ENCODE measurements around the gene PRKAR1B. TPM values are rescaled to one million over a fixed set of nuclear protein-coding genes. Genes with fewer than 3 reads are reported as not detected.

Gene PRKAR1B
- total and polyA plus RNA-seq, 4 donors = 53.1 to 238 (median 162) TPM

- H3K36me3 ChIP-seq (ENCODE audit: control insufficient read depth, insufficient read depth, low read length) = peaks cover 47% of the 10 kb centered on the region
- no peak overlapping the region for H3K4me3 ChIP-seq (ENCODE audit: low read depth, low read length)
- H3K9me3 ChIP-seq (ENCODE audit: control insufficient read depth, insufficient read depth, low read length) = peaks cover 6% of the 10 kb centered on the region
- no peaks in the 10 kb centered on the region for H3K4me1 ChIP-seq (ENCODE audit: control insufficient read depth, insufficient read depth, low read length)
- no peak for DNase-seq (ENCODE audit: low read depth in 4 of 6, low spot score in 6 of 6)
- WGBS (ENCODE audit: insufficient coverage) = 93% methylated on average over 8 of the region's 9 CpGs
- H3K27me3 ChIP-seq (ENCODE audit: control insufficient read depth, insufficient read depth, low read length) = no peaks in the 10 kb centered on the region
- H3K27ac ChIP-seq (ENCODE audit: low read depth, low read length) = no peak overlapping the region
Observed at GRCh38 chr7:684416-684815, 42.7 kb downstream of the PRKAR1B start.

- DNase-seq (ENCODE audit: low read depth in 4 of 6, low spot score in 6 of 6) = no peak
- no peaks in the 10 kb centered on the region for H3K4me1 ChIP-seq (ENCODE audit: control insufficient read depth, insufficient read depth, low read length)
- peaks cover 6% of the 10 kb centered on the region for H3K9me3 ChIP-seq (ENCODE audit: control insufficient read depth, insufficient read depth, low read length)
- no peak overlapping the region for H3K27ac ChIP-seq (ENCODE audit: low read depth, low read length)
- peaks cover 53% of the 10 kb centered on the region for H3K36me3 ChIP-seq (ENCODE audit: control insufficient read depth, insufficient read depth, low read length)
- no peak overlapping the region for H3K4me3 ChIP-seq (ENCODE audit: low read depth, low read length)
- H3K27me3 ChIP-seq (ENCODE audit: control insufficient read depth, insufficient read depth, low read length) = no peaks in the 10 kb centered on the region
- WGBS (ENCODE audit: insufficient coverage) = 97% methylated on average over 18 of the region's 19 CpGs
Observed at GRCh38 chr7:683526-684205, 43.4 kb downstream of the PRKAR1B start.

- H3K27me3 ChIP-seq (ENCODE audit: control insufficient read depth, insufficient read depth, low read length) = no peaks in the 10 kb centered on the region
- 93% methylated on average over 9 of the region's 11 CpGs for WGBS (ENCODE audit: insufficient coverage)
- H3K36me3 ChIP-seq (ENCODE audit: control insufficient read depth, insufficient read depth, low read length) = peaks cover 55% of the 10 kb centered on the region
- H3K4me3 ChIP-seq (ENCODE audit: low read depth, low read length) = no peak overlapping the region
- no peak for DNase-seq (ENCODE audit: low read depth in 4 of 6, low spot score in 6 of 6)
- H3K9me3 ChIP-seq (ENCODE audit: control insufficient read depth, insufficient read depth, low read length) = peaks cover 4% of the 10 kb centered on the region
- H3K4me1 ChIP-seq (ENCODE audit: control insufficient read depth, insufficient read depth, low read length) = no peaks in the 10 kb centered on the region
- no peak overlapping the region for H3K27ac ChIP-seq (ENCODE audit: low read depth, low read length)
Observed at GRCh38 chr7:682810-683209, 44.3 kb downstream of the PRKAR1B start.

GRCh38 chr7:681551-682307, 45.4 kb downstream of the PRKAR1B start:
- Histone ChIP-seq H3K27ac (ENCODE audit: low read depth, low read length) (no peak overlapping the region), H3K4me3 (ENCODE audit: low read depth, low read length) (no peak overlapping the region), H3K9me3 (ENCODE audit: control insufficient read depth, insufficient read depth, low read length) (peaks cover 4% of the 10 kb centered on the region), H3K27me3 (ENCODE audit: control insufficient read depth, insufficient read depth, low read length) (no peaks in the 10 kb centered on the region), H3K36me3 (ENCODE audit: control insufficient read depth, insufficient read depth, low read length) (peaks cover 66% of the 10 kb centered on the region), H3K4me1 (ENCODE audit: control insufficient read depth, insufficient read depth, low read length) (no peaks in the 10 kb centered on the region)
- no peak for DNase-seq (ENCODE audit: low read depth in 4 of 6, low spot score in 6 of 6)
- 92% methylated on average over 13 of the region's 13 CpGs for WGBS (ENCODE audit: insufficient coverage)

DNA sequence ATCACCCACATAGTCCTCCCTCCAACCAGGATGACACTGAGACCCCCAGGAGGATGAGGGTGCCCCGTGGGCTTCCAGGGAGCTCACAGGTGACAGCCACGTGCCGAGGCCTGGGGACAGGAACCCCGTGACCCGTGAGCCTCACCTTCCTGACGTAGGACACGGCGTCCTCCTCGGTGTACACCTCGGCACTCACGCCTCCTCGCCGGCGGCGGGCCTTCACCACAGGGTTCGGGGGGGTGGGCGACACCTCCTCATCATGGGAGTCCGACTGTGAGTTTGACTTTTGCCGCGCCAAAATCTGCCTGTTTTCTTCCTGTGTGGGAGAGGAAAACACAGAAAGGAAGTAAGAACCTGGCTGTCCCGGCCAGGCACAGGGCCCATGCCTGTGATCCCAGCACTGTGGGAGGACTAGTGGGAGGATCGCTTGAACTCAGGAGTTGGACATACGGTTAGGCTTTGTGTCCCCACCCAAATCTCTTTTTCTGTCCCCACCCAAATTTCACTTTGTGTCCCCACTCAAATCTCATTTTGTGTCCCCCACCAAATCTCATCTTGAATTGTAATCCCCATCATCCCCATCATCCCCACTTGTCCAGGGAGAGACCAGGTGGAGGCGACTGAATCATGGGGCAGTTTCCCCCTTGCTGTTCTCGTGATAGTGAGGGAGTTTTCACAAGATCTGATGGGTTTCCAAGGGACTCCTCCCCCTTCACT, 46.5 kb downstream of the PRKAR1B start:
- peaks cover 76% of the 10 kb centered on the region for H3K36me3 ChIP-seq (ENCODE audit: control insufficient read depth, insufficient read depth, low read length)
- DNase-seq (ENCODE audit: low read depth in 4 of 6, low spot score in 6 of 6) = no peak
- no peaks in the 10 kb centered on the region for H3K4me1 ChIP-seq (ENCODE audit: control insufficient read depth, insufficient read depth, low read length)
- 94% methylated on average over 20 of the region's 25 CpGs for WGBS (ENCODE audit: insufficient coverage)
- no peaks in the 10 kb centered on the region for H3K27me3 ChIP-seq (ENCODE audit: control insufficient read depth, insufficient read depth, low read length)
- peaks cover 4% of the 10 kb centered on the region for H3K9me3 ChIP-seq (ENCODE audit: control insufficient read depth, insufficient read depth, low read length)
- no peak overlapping the region for H3K4me3 ChIP-seq (ENCODE audit: low read depth, low read length)
- H3K27ac ChIP-seq (ENCODE audit: low read depth, low read length) = no peak overlapping the region

GRCh38 chr7:676972-677385, 50.1 kb downstream of the PRKAR1B start:
- Histone ChIP-seq H3K4me1 (ENCODE audit: control insufficient read depth, insufficient read depth, low read length) (peaks cover 12% of the 10 kb centered on the region), H3K27me3 (ENCODE audit: control insufficient read depth, insufficient read depth, low read length) (no peaks in the 10 kb centered on the region), H3K9me3 (ENCODE audit: control insufficient read depth, insufficient read depth, low read length) (no peaks in the 10 kb centered on the region), H3K4me3 (ENCODE audit: low read depth, low read length) (no peak overlapping the region), H3K36me3 (ENCODE audit: control insufficient read depth, insufficient read depth, low read length) (peaks cover 75% of the 10 kb centered on the region), H3K27ac (ENCODE audit: low read depth, low read length) (no peak overlapping the region)
- 97% methylated on average over 18 of the region's 23 CpGs for WGBS (ENCODE audit: insufficient coverage)
- no peak for DNase-seq (ENCODE audit: low read depth in 4 of 6, low spot score in 6 of 6)

GRCh38 chr7:676246-676971, 50.7 kb downstream of the PRKAR1B start:
- Histone ChIP-seq H3K9me3 (ENCODE audit: control insufficient read depth, insufficient read depth, low read length) (no peaks in the 10 kb centered on the region), H3K4me3 (ENCODE audit: low read depth, low read length) (no peak overlapping the region), H3K4me1 (ENCODE audit: control insufficient read depth, insufficient read depth, low read length) (peaks cover 12% of the 10 kb centered on the region), H3K36me3 (ENCODE audit: control insufficient read depth, insufficient read depth, low read length) (peaks cover 75% of the 10 kb centered on the region), H3K27me3 (ENCODE audit: control insufficient read depth, insufficient read depth, low read length) (no peaks in the 10 kb centered on the region), H3K27ac (ENCODE audit: low read depth, low read length) (no peak overlapping the region)
- DNase-seq (ENCODE audit: low read depth in 4 of 6, low spot score in 6 of 6) = no peak
- 95% methylated on average over 24 of the region's 40 CpGs for WGBS (ENCODE audit: insufficient coverage)

GRCh38 chr7:674454-675410, 52.3 kb downstream of the PRKAR1B start:
- Histone ChIP-seq H3K27me3 (ENCODE audit: control insufficient read depth, insufficient read depth, low read length) (no peaks in the 10 kb centered on the region), H3K36me3 (ENCODE audit: control insufficient read depth, insufficient read depth, low read length) (peaks cover 81% of the 10 kb centered on the region), H3K9me3 (ENCODE audit: control insufficient read depth, insufficient read depth, low read length) (no peaks in the 10 kb centered on the region), H3K27ac (ENCODE audit: low read depth, low read length) (peak overlapping the region; percentile 2), H3K4me1 (ENCODE audit: control insufficient read depth, insufficient read depth, low read length) (peaks cover 12% of the 10 kb centered on the region), H3K4me3 (ENCODE audit: low read depth, low read length) (no peak overlapping the region)
- 95% methylated on average over 6 of the region's 16 CpGs for WGBS (ENCODE audit: insufficient coverage)
- peak in 1 of 6 donors; percentile 36 for DNase-seq (ENCODE audit: low read depth in 4 of 6, low spot score in 6 of 6)

All from spinal cord (tissue), 10 donors.